ENCODE measurements around the gene COL4A2.

Gene COL4A2

DNA sequence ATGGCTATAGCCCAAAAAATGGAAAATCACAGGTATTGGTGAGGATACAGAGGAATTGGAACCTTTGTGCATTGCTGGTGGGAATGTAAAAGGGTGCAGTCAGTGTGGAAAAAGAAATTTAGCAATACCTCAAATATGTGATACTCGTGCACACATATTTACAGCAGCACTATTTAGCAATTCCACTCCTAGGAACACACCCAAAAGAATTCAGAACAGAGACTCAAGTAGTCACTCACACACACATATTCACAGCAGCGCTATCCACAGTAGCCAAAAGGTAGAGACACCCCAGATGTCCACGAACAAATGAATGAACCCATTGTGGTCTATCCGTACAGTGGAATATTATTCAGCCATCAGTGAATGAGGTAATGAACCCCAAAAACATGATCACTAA, 114.0 kb downstream of the COL4A2 start:
- TF ChIP-seq POLR2A (IDR thresholded peaks at IDR 0.05; ENCODE audit: low read depth, low read length) = no peak
- no peak for FAIRE-seq
- DNase-seq (ENCODE audit: insufficient read length, low spot score) = no peak

DNA sequence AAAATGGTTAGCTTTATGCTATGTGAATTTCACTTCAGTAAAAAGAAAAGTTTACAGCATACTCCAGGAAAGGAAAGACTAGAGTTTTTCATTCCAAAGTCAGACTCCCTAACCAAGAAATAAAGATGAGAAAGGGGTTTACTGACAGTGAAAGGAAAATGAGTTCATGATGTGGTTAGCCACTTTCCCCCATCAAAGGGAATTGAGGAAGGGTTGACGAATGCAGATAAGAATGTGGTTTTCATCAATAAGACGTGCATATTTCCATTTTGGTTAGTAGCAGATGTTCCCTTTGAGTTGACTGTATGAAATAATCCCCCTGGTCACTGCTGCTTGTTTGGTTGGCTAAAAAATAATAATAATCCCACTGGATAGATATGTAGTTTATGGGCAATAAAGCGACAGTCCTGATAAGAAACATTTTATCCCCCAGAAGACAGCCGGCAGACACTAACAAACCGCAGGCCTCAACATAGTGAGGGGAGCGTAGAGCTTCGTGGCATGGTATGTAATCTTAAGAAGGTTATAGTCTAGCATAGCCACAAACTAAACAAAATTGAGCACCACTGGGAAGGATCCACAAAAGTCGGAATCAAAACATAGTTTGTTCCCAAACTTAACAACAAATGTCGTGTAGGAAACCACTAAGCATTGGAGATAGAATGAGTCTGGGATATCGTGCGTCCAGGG, 114.8 kb downstream of the COL4A2 start:
- DNase-seq (ENCODE audit: insufficient read length, low spot score) = no peak
- TF ChIP-seq POLR2A (IDR thresholded peaks at IDR 0.05; ENCODE audit: low read depth, low read length) = no peak
- FAIRE-seq = peak; percentile 20

DNA sequence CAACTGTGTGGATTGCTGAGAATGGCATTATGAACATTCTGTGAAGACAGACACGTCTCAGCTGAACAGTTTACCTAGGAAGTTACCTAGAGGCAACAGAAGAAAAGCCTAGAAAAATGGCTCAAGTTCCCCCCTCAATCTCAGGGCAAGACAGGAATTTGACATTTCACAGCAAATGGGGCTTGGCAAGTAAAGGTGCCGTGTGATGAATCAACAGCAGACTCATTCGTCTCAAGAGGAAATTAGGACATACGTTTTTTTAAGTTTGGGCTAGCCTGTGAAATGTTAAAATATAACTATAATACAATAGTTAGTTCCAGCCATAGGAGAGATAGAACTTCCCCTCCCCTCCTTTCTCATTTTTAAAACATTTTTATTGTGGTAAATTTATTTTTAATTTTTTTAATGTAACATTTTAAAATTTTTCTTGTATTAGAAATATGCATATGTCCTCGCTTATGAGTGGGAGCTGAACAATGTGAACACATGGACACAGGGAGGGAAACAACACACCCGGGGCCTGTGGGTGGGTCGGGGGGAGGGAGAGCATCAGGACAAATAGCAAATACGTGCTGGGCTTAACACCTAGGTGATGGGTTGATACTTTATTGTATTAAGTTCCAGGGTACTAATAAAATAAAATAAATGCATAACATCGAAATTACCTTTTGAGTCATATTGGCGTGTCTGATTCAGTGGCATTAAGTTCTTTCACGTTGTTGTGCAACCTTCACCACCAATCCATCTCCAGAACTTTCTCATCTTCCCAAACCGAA, 116.0 kb downstream of the COL4A2 start:
- no peak for TF ChIP-seq POLR2A (IDR thresholded peaks at IDR 0.05; ENCODE audit: low read depth, low read length)
- DNase-seq (ENCODE audit: insufficient read length, low spot score) (no peak), FAIRE-seq (peak; percentile 92)

DNA sequence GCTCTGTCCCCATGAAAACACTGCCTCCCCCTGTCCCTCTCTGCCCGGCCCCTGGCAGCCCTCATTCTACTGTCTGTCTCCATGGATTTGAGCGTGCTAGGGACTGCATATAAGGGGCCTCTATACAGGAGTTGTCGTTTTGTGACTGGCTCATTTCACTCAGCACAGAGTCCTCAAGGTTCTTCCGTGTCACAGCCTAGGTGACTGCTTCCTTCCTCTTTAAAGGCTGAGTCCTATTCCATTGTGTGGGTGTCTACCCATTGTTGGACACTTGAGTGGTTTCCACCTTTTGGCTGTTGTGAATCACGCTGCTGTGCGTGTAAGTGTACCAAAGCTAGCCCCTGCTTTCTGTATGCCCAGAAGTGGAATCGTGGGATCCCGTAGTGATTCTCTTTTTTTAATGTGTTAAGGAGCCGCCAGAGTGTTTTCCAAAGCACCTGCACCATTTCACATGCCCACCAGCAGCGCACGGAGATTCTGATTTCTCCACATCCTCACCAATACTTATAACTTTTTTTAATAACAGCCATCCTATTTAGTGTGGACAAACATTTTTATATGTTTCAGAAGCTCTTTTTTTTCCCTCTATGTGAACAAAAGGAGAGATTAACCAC, 116.7 kb downstream of the COL4A2 start:
- TF ChIP-seq POLR2A (IDR thresholded peaks at IDR 0.05; ENCODE audit: low read depth, low read length) = no peak
- DNase-seq (ENCODE audit: insufficient read length, low spot score) (no peak), FAIRE-seq (peak; percentile 15)

DNA sequence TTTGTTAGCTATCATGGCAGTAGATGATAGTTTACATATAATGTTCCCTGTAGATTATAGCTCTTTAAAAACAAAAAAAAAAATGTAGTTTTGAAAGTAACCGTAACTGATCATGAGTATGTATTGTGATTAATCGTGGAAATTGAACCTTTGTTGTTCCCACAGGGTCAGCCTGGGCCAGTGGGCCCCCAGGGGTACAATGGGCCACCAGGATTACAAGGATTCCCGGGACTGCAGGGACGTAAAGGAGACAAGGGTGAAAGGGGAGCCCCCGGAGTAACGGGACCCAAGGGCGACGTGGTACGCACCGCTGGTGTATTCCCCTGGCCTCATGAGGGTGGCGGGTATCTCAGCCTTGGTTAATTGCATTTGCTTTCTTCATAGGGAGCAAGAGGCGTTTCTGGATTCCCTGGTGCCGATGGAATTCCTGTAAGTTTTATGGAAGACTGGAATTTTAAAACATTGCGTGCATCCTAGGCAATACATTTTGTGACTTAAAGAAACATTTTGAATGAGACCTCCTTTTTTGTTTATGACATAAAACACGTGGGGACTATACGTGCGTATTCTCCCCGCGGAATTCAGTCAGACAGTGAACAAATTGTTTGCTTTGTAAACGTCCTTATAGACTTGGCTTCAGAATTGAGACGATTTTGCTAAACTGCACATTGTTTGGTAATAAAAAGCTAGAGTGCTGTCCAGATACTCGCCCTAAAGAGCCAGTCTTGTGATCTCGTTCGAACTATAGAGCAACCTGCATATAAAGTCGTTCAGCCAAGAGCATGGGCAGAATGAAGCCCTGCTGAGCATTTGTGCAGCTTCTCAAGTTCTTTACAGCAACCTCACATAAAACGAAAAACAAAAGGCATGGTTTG, 117.7 kb downstream of the COL4A2 start:
- DNase-seq (ENCODE audit: insufficient read length, low spot score) = no peak
- TF ChIP-seq POLR2A (IDR thresholded peaks at IDR 0.05; ENCODE audit: low read depth, low read length) = no peak
- FAIRE-seq = no peak

DNA sequence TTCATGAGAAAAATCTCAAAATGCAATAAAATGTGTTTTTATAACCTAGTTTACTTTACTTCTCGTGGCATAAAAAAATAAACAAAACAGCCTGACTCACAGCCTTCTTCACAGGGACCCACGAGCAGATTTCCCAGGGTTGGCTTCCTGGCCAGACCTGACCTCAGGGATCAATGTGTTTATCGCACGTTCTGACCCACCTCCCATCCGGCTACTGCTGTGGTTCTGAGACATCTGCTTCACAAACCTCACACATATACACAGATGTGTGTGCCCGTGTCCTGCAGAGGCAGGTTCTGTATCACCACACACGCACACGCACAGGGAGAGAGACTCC, 118.3 kb downstream of the COL4A2 start:
- TF ChIP-seq POLR2A (IDR thresholded peaks at IDR 0.05; ENCODE audit: low read depth, low read length) = no peak
- FAIRE-seq = peak; percentile 80
- DNase-seq (ENCODE audit: insufficient read length, low spot score) = no peak

DNA sequence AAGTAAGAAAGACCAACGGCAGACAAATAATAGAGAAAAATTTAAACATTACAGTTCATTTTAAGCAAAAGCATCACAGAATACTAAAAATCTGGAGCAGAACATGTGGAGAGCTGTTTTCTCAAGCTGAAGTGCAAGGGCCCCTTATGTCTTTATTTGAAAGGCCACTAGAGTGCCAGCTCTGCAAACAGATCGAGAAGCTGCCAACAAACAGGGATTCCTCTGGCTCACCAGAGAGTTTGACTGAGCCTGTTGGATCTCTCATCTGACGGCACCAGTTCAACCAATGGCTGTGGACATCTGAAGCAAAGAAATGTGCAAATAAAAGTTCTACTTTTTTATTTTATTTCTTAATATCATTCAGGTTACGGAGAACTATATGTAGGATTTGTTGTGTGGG, 119.7 kb downstream of the COL4A2 start:
- DNase-seq (ENCODE audit: insufficient read length, low spot score) = no peak
- no peak for FAIRE-seq

DNA sequence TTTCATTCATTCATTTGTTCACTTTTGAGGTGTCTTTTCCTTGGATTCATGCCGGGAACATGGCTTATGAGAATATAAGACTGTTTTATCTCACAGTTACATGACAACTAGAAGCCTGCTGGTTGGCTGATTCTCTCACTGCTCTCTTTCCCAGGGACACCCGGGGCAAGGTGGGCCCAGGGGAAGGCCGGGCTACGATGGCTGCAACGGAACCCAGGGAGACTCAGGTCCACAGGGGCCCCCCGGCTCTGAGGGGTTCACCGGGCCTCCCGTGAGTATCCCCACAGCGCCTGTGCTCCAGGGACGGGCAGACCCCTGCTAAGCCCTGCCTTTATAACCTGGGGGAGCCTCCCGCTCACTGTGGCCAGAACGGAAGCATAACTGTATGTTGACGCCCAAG, 121.2 kb downstream of the COL4A2 start:
- TF ChIP-seq POLR2A (IDR thresholded peaks at IDR 0.05; ENCODE audit: low read depth, low read length) = no peak
- FAIRE-seq (no peak), DNase-seq (ENCODE audit: insufficient read length, low spot score) (no peak)

More for the DNA sequence above, 119.7 kb downstream of the COL4A2 start:
- TF ChIP-seq POLR2A (IDR thresholded peaks at IDR 0.05; ENCODE audit: low read depth, low read length) = no peak

DNA sequence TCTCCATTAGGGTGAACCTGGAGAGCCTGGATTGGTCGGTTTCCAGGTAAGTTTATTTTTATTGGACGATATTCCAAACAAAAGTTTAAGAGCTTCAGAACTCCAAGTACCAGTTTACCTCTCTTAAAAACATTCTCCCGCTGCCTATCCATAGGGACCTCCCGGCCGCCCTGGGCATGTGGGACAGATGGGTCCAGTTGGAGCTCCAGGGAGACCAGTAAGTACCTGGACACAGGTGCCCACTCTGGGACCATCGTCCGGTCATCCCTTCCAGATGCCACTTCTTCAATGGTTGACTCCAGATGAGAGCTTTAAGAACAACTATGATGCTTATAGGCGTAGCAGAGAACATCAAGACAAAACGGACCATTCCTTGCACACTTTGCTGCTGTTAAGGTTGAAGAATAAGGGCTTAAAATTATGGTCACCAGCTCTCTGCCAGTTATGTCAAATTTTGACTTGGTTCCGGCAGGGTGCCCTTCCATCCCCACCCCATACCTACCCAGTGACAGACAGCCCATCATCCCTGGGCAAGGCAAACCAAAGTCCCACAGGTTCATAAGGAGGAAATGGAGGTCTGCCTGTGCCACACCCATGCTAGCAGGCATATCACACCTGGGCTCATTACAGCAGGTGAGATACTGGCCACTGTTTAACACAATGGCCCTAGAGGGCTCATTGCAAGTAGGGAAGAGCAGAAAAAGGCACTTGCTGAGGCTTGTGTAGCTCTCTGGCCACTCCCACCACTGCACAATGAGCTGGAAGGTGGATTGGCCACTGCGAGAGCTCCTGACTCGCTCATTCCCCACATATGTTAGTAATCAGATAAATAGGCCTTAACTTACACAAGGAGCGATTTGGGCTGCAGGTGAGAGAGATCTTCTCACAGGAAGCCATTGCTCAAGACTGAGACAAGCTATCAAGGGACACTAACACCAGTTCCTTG, 123.6 kb downstream of the COL4A2 start:
- FAIRE-seq (peak; percentile 6), DNase-seq (ENCODE audit: insufficient read length, low spot score) (no peak)
- no peak for TF ChIP-seq POLR2A (IDR thresholded peaks at IDR 0.05; ENCODE audit: low read depth, low read length)

DNA sequence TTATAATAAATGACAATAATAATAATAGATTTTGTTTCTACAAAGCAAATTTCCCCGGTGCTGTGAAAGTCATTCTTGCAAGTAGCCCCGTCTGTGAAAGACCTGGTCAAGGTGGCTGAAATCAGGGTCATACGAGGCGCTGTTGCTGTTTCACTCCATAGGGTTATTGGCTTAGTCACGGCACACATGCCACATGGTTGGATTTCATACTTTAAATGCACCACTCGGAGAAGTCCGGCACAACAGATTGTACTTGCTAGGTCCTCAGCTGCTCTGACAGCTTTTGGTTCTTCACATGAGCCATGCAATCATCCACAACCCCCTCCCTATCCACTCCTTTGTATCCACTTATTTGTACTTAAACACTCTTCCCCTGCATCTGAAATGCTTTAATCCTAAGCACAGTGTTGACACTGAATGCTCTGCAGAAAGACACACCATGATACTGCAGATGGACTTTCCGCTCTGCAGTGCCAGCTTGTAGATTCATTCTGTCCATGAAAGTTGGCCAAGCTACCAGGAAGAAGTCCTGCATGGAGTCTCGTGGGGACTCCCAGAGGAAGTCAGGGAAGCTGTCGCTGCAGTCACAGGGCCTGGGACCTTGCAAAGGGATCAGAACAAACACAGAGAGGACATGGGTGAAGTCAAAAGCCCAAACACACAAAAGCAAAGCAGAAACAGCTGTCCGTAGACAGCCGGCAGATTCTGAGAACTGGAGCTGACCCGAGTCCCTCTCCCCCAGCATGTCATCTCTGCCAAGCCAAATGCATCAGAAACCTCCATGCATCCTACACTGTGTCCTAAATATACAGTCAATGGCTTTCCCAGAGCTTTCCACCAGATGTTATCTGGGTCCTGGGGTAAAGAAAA, 124.6 kb downstream of the COL4A2 start:
- no peak for FAIRE-seq
- no peak for TF ChIP-seq POLR2A (IDR thresholded peaks at IDR 0.05; ENCODE audit: low read depth, low read length)
- DNase-seq (ENCODE audit: insufficient read length, low spot score) = no peak

DNA sequence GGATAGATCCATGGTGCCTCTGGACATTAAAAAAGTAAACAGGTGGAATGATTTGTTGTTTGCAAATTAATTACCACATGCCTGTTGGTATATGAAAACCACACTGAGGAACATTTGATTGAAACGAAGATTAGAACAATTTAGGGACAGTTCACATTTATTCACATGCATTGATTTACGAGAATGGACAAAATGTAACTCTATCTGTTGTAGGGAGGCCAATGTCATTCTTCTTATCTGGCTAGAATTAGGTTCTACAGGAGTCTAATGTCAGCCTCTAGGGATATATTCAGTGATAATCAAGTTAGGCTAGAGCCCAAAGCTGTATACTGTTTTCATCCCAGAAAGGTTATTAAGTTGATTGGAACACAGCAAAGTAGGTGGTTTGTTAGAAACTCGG, 125.4 kb downstream of the COL4A2 start:
- DNase-seq (ENCODE audit: insufficient read length, low spot score) (no peak), FAIRE-seq (peak; percentile 27)
- TF ChIP-seq POLR2A (IDR thresholded peaks at IDR 0.05; ENCODE audit: low read depth, low read length) = no peak

DNA sequence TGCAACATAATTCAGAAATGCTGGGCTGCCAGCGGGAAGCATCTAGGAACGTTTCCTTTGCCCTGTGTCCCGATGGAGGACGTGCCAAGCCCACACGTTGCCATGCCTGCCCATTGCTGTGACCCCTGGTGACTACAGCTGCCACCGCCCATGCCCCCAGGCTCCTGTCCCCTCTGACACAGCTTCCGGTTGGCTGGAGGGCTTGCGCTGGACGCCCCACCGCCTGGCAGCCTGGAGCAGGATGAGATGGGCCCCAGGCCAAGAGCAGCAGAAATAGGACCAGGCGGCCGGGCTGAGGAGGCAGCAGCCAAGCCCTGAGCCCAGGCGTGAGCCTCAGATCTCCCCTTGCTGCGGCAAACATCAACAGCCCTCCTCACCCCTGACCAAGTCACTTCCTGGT, 125.9 kb downstream of the COL4A2 start:
- no peak for FAIRE-seq
- TF ChIP-seq POLR2A (IDR thresholded peaks at IDR 0.05; ENCODE audit: low read depth, low read length) = no peak
- DNase-seq (ENCODE audit: insufficient read length, low spot score) = no peak
